ENCODE measurements around the gene P2RY12. TPM values are rescaled to one million over a fixed set of nuclear protein-coding genes. Genes with fewer than 3 reads are reported as not detected.

Gene P2RY12
- total and polyA plus RNA-seq, 2 of the 8 experiments (the other 6 are each of a cell fraction or from before 2014, with no cell fraction given) = not detected

DNA sequence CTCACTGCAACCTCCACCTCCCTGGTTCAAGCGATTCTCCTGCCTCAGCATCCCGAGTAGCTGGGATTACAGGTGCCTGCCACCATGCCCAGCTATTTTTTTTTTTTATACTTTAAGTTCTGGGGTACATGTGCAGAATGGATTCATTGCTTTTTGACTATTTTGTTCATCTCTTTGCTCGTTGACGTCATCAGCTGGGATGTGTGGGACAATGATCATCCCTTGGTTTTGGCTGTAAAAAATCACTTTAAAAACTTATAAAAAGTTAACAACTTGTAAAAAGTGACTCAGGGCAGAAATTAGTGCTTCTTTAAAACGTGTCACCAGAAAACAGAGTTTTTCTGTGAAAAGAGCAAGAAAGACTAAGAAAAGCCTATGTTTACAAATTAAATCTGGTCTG is 38.5 kb upstream of the P2RY12 start:
- Histone ChIP-seq H3K14ac (ENCODE audit: insufficient read length) (no peak overlapping the region), H3K56ac (replicated peaks; ENCODE audit: insufficient read length, low read depth, low read length) (no peak overlapping the region), H2BK15ac (ENCODE audit: low read length) (no peak overlapping the region), H3K9me3 (ENCODE audit: insufficient read depth in 2 of 2, low read depth in 1 of 2, low read length in 1 of 2) (no peaks in the 10 kb centered on the region), H2AFZ (ENCODE audit: low read length) (no peak overlapping the region), H2BK12ac (ENCODE audit: low read depth, low read length) (no peak overlapping the region), H4K8ac (ENCODE audit: extremely low read depth, insufficient read depth, low read length) (no peak overlapping the region), H4K5ac (ENCODE audit: insufficient read length, low read depth, low read length) (no peak overlapping the region), H2AK5ac (ENCODE audit: low read depth, low read length) (no peak overlapping the region), H3K79me2 (ENCODE audit: control insufficient read depth in 1 of 2, insufficient read depth in 2 of 2, low read length in 2 of 2) (no peaks in the 10 kb centered on the region), H3K27ac (ENCODE audit: low read depth, low read length) (no peak overlapping the region), H3K36me3 (ENCODE audit: control insufficient read depth in 2 of 4, insufficient read depth in 4 of 4, low read length in 3 of 4) (no peaks in the 10 kb centered on the region), H3K4ac (replicated peaks; ENCODE audit: insufficient read length, low read depth, low read length) (no peak overlapping the region), H3K27me3 (replicated peaks in 1 of 4; ENCODE audit: control insufficient read depth in 3 of 4, extremely low read depth in 1 of 4, insufficient read depth in 3 of 4, low read length in 3 of 4) (no peaks in the 10 kb centered on the region), H3K23me2 (ENCODE audit: low read depth, low read length) (no peaks in the 10 kb centered on the region), H4K91ac (replicated peaks; ENCODE audit: insufficient read length, low read length) (no peak overlapping the region), H3K23ac (ENCODE audit: insufficient read length) (no peak overlapping the region), H3K9ac (replicated peaks in 1 of 4; ENCODE audit: extremely low read depth in 1 of 4, low read depth in 3 of 4, low read length in 3 of 4) (no peak overlapping the region), H2BK20ac (ENCODE audit: low read length) (no peak overlapping the region), H2BK120ac (replicated peaks; ENCODE audit: low read depth, low read length) (no peak overlapping the region), H3K4me3 (ENCODE audit: extremely low read depth in 1 of 4, insufficient read depth in 2 of 4, low read depth in 3 of 4, low read length in 4 of 4) (no peak overlapping the region), H3K4me2 (ENCODE audit: insufficient read depth in 1 of 2, low read depth in 2 of 2, low read length in 2 of 2) (no peak overlapping the region), H2BK5ac (ENCODE audit: low read depth, low read length) (no peak overlapping the region), H3K79me1 (ENCODE audit: low read depth, low read length) (no peaks in the 10 kb centered on the region; the same call in 1 of the 2 replicates), H3K4me1 (replicated peaks in 1 of 4; ENCODE audit: control insufficient read depth in 3 of 4, insufficient read depth in 4 of 4, low read length in 3 of 4) (peaks cover 0 to 8% (median 6%) of the 10 kb centered on the region in 4 experiments; a peak in 3 of 7 replicates), H4K20me1 (replicated peaks in 1 of 2; ENCODE audit: control insufficient read depth in 1 of 2, insufficient read depth in 2 of 2, low read length in 2 of 2) (no peaks in the 10 kb centered on the region), H3K18ac (ENCODE audit: extremely low read depth, low read length) (no peak overlapping the region)
- FAIRE-seq (no peak), DNase-seq (ENCODE audit: low read depth in 1 of 2, low spot score in 2 of 2) (no peak)
- ChIA-PET CTCF (ENCODE audit: partially characterized antibody) (interaction anchor here (0.6 to 1.7 kb wide), 3 partner anchors 12 to 122 kb away, joined by 3 to 5 read pairs (median 5); no protein-coding TSS in a partner anchor), POLR2A (ENCODE audit: partially characterized antibody) (interaction anchor here (0.6 kb wide), 1 partner anchor 1984 kb away, joined by 4 read pairs; no protein-coding TSS in a partner anchor)
- TF ChIP-seq POLR2A (IDR thresholded peaks at IDR 0.05; ENCODE audit: control extremely low read depth in 1 of 2, low read depth in 2 of 2, low read length in 2 of 2) = no peak
- TF ChIP-seq YY1 (IDR thresholded peaks at IDR 0.05; ENCODE audit: low read depth, low read length) = no peak
- no peak for TF ChIP-seq TEAD4 (IDR thresholded peaks at IDR 0.05; ENCODE audit: low read depth, low read length)
- TF ChIP-seq EZH2 (IDR thresholded peaks at IDR 0.05; ENCODE audit: low read depth, low read length, severe bottlenecking) = no peak
- no peak for TF ChIP-seq NANOG (IDR thresholded peaks at IDR 0.05; ENCODE audit: insufficient read depth, low read depth, low read length, poor library complexity, severe bottlenecking)
- no peak for TF ChIP-seq POU5F1 (IDR thresholded peaks at IDR 0.05; ENCODE audit: low read depth, low read length)
- TF ChIP-seq CEBPB (IDR thresholded peaks at IDR 0.05; ENCODE audit: low read depth, low read length) = no peak
- TF ChIP-seq, protein P1, sequence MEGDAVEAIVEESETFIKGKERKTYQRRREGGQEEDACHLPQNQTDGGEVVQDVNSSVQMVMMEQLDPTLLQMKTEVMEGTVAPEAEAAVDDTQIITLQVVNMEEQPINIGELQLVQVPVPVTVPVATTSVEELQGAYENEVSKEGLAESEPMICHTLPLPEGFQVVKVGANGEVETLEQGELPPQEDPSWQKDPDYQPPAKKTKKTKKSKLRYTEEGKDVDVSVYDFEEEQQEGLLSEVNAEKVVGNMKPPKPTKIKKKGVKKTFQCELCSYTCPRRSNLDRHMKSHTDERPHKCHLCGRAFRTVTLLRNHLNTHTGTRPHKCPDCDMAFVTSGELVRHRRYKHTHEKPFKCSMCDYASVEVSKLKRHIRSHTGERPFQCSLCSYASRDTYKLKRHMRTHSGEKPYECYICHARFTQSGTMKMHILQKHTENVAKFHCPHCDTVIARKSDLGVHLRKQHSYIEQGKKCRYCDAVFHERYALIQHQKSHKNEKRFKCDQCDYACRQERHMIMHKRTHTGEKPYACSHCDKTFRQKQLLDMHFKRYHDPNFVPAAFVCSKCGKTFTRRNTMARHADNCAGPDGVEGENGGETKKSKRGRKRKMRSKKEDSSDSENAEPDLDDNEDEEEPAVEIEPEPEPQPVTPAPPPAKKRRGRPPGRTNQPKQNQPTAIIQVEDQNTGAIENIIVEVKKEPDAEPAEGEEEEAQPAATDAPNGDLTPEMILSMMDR (IDR thresholded peaks at IDR 0.05; ENCODE audit: control extremely low read depth in 1 of 3, insufficient read depth in 1 of 3, low read depth in 1 of 3, low read length in 3 of 3) = no peak
- whole genome bisulfite sequencing, 2 experiments (ENCODE audit: extremely low coverage in 1 of 2, insufficient coverage in 1 of 2, insufficient read length in 1 of 2, insufficient replicate concordance in 2 of 2, low coverage in 1 of 2, low lambda C conversion rate in 2 of 2, missing lambda C conversion rate in 1 of 2) = 91% methylated on average over 5 of the region's 5 CpGs; no CpG with 5 or more reads in 1 of the 2 experiments

Measured in H1 (cell line).